ENCODE data around the gene RGL2.
"Not testable (repeated sequence)": the region's sequence is repeated elsewhere in the genome, so short reads cannot be mapped to it uniquely, and the experiment has no call there.

Gene RGL2

GRCh38 chr6:33298773-33299236 is at the start of gene RGL2:
Gene RGL2 (minus strand): TSS chr6:33298942. CDS start chr6:33298610, 332 bp downstream.
- DNase-seq: peak in 2 of 3 experiments; percentile 82 to 83

GRCh38 chr6:33347816-33348215 is 49.1 kb upstream of the RGL2 start:
- DNase-seq: no peak

- DNase-seq: not testable (repeated sequence)
Observed at GRCh38 chr6:33346972-33347371, 48.2 kb upstream of the RGL2 start.

- peak; percentile 59 to 88 (median 86) for DNase-seq
Observed at GRCh38 chr6:33344701-33345697, 46.3 kb upstream of the RGL2 start.

- no peak for DNase-seq
Observed at GRCh38 chr6:33343953-33344611, 45.3 kb upstream of the RGL2 start.

GRCh38 chr6:33343606-33343952 is 44.8 kb upstream of the RGL2 start:
- not testable (repeated sequence) for DNase-seq

GRCh38 chr6:33339193-33339592 is 40.5 kb upstream of the RGL2 start:
- DNase-seq: no peak

- DNase-seq: no peak
Observed at GRCh38 chr6:33336495-33336894, 37.8 kb upstream of the RGL2 start.

- DNase-seq: no peak
Observed at GRCh38 chr6:33335916-33336315, 37.2 kb upstream of the RGL2 start.

GRCh38 chr6:33333666-33334065 is 34.9 kb upstream of the RGL2 start:
- DNase-seq: no peak

GRCh38 chr6:33330736-33331135 is 32.0 kb upstream of the RGL2 start:
- no peak for DNase-seq

- no peak for DNase-seq
Observed at GRCh38 chr6:33329058-33329457, 30.3 kb upstream of the RGL2 start.

GRCh38 chr6:33324125-33324524 is 25.4 kb upstream of the RGL2 start:
- peak in 2 of 3 experiments; percentile 36 to 82 for DNase-seq

- peak in 2 of 3 experiments; percentile 89 to 94 for DNase-seq
Observed at GRCh38 chr6:33323623-33323948, 24.8 kb upstream of the RGL2 start.

- no peak for DNase-seq
Observed at GRCh38 chr6:33321227-33321626, 22.5 kb upstream of the RGL2 start.

- no peak for DNase-seq
Observed at GRCh38 chr6:33320315-33321181, 21.8 kb upstream of the RGL2 start.

- DNase-seq: no peak
Observed at GRCh38 chr6:33319939-33320314, 21.2 kb upstream of the RGL2 start.

GRCh38 chr6:33318426-33319073 is 19.8 kb upstream of the RGL2 start:
- DNase-seq: no peak

- peak; percentile 97 to 99 (median 99) for DNase-seq
Observed at GRCh38 chr6:33317669-33318425, 19.1 kb upstream of the RGL2 start, which contains the start of gene ZBTB22. Gene ZBTB22 (minus strand): TSS chr6:33317744. CDS start chr6:33316916, 828 bp downstream.

- peak in 1 of 3 experiments; percentile 72 for DNase-seq
Observed at GRCh38 chr6:33317419-33317668, 18.6 kb upstream of the RGL2 start.

- peak in 1 of 3 experiments; percentile 64 for DNase-seq
Observed at GRCh38 chr6:33316603-33317418, 18.1 kb upstream of the RGL2 start.

All from NCI-H1417 (cell line).